ENCODE results near the gene RALB.

The RALB gene

DNA sequence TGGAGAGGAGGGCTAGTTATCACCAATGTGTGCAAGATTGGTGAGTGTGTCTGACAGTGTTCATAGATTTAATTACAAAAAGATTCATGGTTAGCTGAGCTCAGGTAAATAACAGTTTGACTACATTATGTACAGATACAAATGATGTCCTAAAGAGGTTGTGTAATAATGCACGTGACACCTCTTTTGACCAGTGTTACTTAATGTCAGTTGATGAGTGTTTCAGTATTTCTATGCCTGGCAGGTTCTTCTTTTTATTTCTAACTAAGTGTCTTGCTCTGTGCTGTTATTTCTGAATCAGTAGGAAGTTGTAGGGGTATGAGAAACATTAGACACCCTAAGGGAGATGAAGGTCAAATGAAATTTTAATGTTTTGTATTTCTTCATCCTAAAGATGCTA is 85.4 kb downstream of the RALB start:
- Histone ChIP-seq H3K27me3 (ENCODE audit: control insufficient read depth, low read length) (peaks cover 8% of the 10 kb centered on the region), H3K4me2 (ENCODE audit: low read length) (no peak overlapping the region), H3F3A (ENCODE audit: control insufficient read depth, insufficient read depth) (no peaks in the 10 kb centered on the region), H4K20me1 (ENCODE audit: control insufficient read depth, insufficient read depth, low read depth, low read length) (no peaks in the 10 kb centered on the region), H3K4me1 (ENCODE audit: control insufficient read depth, low read length) (peaks cover 4% of the 10 kb centered on the region; the same call in 1 of the 2 replicates), H3K27ac (ENCODE audit: low read depth, low read length) (no peak overlapping the region), H3K36me3 (ENCODE audit: control insufficient read depth, low read length) (no peaks in the 10 kb centered on the region), H3K9me2 (replicated peaks; ENCODE audit: control insufficient read depth, low read length) (no peaks in the 10 kb centered on the region), H3K9me3 (ENCODE audit: control insufficient read depth, insufficient read depth, low read length) (no peaks in the 10 kb centered on the region), H3K79me2 (ENCODE audit: control insufficient read depth, low read length) (no peaks in the 10 kb centered on the region), H3K4me3 (ENCODE audit: low read length) (no peak overlapping the region)
- TF ChIP-seq, protein P1, sequence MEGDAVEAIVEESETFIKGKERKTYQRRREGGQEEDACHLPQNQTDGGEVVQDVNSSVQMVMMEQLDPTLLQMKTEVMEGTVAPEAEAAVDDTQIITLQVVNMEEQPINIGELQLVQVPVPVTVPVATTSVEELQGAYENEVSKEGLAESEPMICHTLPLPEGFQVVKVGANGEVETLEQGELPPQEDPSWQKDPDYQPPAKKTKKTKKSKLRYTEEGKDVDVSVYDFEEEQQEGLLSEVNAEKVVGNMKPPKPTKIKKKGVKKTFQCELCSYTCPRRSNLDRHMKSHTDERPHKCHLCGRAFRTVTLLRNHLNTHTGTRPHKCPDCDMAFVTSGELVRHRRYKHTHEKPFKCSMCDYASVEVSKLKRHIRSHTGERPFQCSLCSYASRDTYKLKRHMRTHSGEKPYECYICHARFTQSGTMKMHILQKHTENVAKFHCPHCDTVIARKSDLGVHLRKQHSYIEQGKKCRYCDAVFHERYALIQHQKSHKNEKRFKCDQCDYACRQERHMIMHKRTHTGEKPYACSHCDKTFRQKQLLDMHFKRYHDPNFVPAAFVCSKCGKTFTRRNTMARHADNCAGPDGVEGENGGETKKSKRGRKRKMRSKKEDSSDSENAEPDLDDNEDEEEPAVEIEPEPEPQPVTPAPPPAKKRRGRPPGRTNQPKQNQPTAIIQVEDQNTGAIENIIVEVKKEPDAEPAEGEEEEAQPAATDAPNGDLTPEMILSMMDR (IDR thresholded peaks at IDR 0.05; ENCODE audit: low read depth, low read length, poor library complexity, severe bottlenecking), result no peak
- no peak for TF ChIP-seq EZH2phosphoT487 (IDR thresholded peaks at IDR 0.05; ENCODE audit: borderline replicate concordance, low read length)

DNA sequence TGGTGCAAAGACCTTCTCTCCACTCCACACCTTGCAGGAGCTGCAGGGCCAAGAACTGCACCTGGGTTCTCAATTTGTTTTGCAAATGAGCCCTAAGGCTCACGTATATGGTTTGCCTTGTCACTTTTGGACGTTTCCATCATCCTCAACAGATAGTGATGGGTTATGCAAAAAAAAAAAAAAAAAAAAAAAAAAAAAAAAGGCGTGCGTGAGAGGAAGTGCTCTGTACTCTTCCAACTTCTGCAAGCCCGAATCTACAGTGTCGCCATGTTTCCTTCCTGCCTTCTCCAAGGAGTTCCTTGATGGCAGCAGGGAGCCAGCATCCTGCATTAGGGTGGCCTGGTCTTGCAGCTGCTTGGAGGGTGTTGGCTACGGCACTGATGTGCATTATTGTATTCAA is 89.3 kb downstream of the RALB start:
- Histone ChIP-seq H3K4me3 (ENCODE audit: low read length) (no peak overlapping the region), H4K20me1 (ENCODE audit: control insufficient read depth, insufficient read depth, low read depth, low read length) (no peaks in the 10 kb centered on the region), H3K79me2 (ENCODE audit: control insufficient read depth, low read length) (no peaks in the 10 kb centered on the region), H3K27ac (ENCODE audit: low read depth, low read length) (no peak overlapping the region), H3K4me2 (ENCODE audit: low read length) (no peak overlapping the region), H3K9me3 (ENCODE audit: control insufficient read depth, insufficient read depth, low read length) (no peaks in the 10 kb centered on the region), H3K9me2 (replicated peaks; ENCODE audit: control insufficient read depth, low read length) (no peaks in the 10 kb centered on the region), H3F3A (ENCODE audit: control insufficient read depth, insufficient read depth) (no peaks in the 10 kb centered on the region), H3K27me3 (ENCODE audit: control insufficient read depth, low read length) (peaks cover 32% of the 10 kb centered on the region), H3K4me1 (ENCODE audit: control insufficient read depth, low read length) (peaks cover 4% of the 10 kb centered on the region; the same call in 1 of the 2 replicates), H3K36me3 (ENCODE audit: control insufficient read depth, low read length) (no peaks in the 10 kb centered on the region)
- TF ChIP-seq EZH2phosphoT487 (IDR thresholded peaks at IDR 0.05; ENCODE audit: borderline replicate concordance, low read length), result no peak
- TF ChIP-seq, protein P1 (IDR thresholded peaks at IDR 0.05; ENCODE audit: low read depth, low read length, poor library complexity, severe bottlenecking), result no peak

DNA sequence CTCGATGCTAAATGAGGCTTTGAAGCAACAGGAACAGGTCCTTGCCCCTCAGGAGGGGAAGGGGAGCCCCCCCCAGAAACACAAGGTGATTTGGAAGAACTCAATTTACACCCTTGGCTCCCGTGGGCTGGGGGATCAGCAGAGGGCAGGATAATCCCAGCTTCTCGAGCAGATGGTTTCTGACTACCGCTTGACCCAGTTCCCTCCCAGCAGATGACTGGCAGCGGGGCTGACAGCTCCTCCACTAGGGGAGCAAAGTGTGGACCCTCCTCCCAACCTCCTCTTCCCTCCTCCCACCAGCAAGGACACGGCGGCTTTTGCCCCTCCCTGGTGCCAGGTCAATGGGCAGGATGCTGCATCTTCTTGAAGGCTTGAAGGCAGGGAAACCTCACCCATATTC is 89.8 kb downstream of the RALB start:
- Histone ChIP-seq H3K4me3 (ENCODE audit: low read length) (no peak overlapping the region), H3K27me3 (ENCODE audit: control insufficient read depth, low read length) (peaks cover 37% of the 10 kb centered on the region), H3K36me3 (ENCODE audit: control insufficient read depth, low read length) (no peaks in the 10 kb centered on the region), H3K4me1 (ENCODE audit: control insufficient read depth, low read length) (peaks cover 4% of the 10 kb centered on the region; the same call in 1 of the 2 replicates), H3K4me2 (ENCODE audit: low read length) (no peak overlapping the region), H3K9me3 (ENCODE audit: control insufficient read depth, insufficient read depth, low read length) (no peaks in the 10 kb centered on the region), H3K9me2 (replicated peaks; ENCODE audit: control insufficient read depth, low read length) (no peaks in the 10 kb centered on the region), H3F3A (ENCODE audit: control insufficient read depth, insufficient read depth) (no peaks in the 10 kb centered on the region), H3K79me2 (ENCODE audit: control insufficient read depth, low read length) (no peaks in the 10 kb centered on the region), H3K27ac (ENCODE audit: low read depth, low read length) (no peak overlapping the region), H4K20me1 (ENCODE audit: control insufficient read depth, insufficient read depth, low read depth, low read length) (no peaks in the 10 kb centered on the region)
- TF ChIP-seq, protein P1 (IDR thresholded peaks at IDR 0.05; ENCODE audit: low read depth, low read length, poor library complexity, severe bottlenecking), result no peak
- TF ChIP-seq EZH2phosphoT487 (IDR thresholded peaks at IDR 0.05; ENCODE audit: borderline replicate concordance, low read length), result no peak

DNA sequence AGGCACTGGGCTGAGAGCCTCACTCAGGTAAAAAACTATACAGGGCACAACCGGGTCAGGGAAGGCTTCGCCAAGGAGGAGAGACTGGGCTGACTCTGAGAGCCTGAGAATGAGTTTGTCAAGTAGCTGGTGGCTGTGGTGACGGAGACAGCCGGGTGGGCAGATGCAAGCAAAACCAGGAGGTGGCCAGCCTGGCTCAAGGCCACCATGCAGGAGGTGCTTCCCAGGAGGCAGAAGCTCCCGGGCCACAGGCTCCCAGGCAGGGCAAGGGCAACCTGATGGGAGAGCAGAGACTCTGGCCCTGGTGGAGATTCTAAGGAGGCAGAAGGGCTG is 90.4 kb downstream of the RALB start:
- no peak overlapping the region for H3K4me3 ChIP-seq (ENCODE audit: low read length)
- H3K4me2 ChIP-seq (ENCODE audit: low read length), result no peak overlapping the region
- H3K27me3 ChIP-seq (ENCODE audit: control insufficient read depth, low read length), result peaks cover 43% of the 10 kb centered on the region

More for the DNA sequence above, 90.4 kb downstream of the RALB start:
- peaks cover 4% of the 10 kb centered on the region; the same call in 1 of the 2 replicates for H3K4me1 ChIP-seq (ENCODE audit: control insufficient read depth, low read length)
- H3K9me2 ChIP-seq (replicated peaks; ENCODE audit: control insufficient read depth, low read length), result no peaks in the 10 kb centered on the region
- H3F3A ChIP-seq (ENCODE audit: control insufficient read depth, insufficient read depth), result no peaks in the 10 kb centered on the region
- H3K79me2 ChIP-seq (ENCODE audit: control insufficient read depth, low read length), result no peaks in the 10 kb centered on the region
- H4K20me1 ChIP-seq (ENCODE audit: control insufficient read depth, insufficient read depth, low read depth, low read length), result no peaks in the 10 kb centered on the region
- TF ChIP-seq, protein P1 (IDR thresholded peaks at IDR 0.05; ENCODE audit: low read depth, low read length, poor library complexity, severe bottlenecking), result no peak
- TF ChIP-seq EZH2phosphoT487 (IDR thresholded peaks at IDR 0.05; ENCODE audit: borderline replicate concordance, low read length), result no peak
- no peaks in the 10 kb centered on the region for H3K36me3 ChIP-seq (ENCODE audit: control insufficient read depth, low read length)
- H3K27ac ChIP-seq (ENCODE audit: low read depth, low read length), result no peak overlapping the region
- H3K9me3 ChIP-seq (ENCODE audit: control insufficient read depth, insufficient read depth, low read length), result no peaks in the 10 kb centered on the region
